IPS-11a (cell line): ENCODE results near the gene F13A1.

Source experiments
- H3K4me3 ChIP-seq: one replicate; pipeline ENCODE4 v1.5.1; 2013; ENCODE audit warnings: low read depth, low read length, control low read depth

The F13A1 gene

DNA sequence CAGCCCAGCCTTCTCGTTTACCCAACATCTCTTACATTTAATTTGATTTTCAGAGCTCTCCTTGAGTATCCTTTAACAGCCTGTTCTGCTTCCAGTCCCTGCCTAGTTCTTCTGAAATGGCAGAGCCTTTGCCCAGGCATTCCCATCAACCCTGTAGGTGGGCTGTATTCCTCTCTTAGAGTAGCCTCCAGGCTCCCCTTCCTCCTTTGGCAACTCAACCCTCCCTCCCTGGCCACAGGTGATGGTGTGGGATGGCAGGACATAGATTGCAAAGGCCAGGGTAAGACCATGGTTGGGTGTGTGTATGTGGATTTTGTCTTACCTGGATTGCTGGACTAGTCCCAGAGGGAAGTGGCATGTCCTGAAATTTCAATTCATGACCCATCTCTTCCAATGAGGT, 125.4 kb downstream of the F13A1 start:
- no peak overlapping the region for H3K4me3 ChIP-seq

DNA sequence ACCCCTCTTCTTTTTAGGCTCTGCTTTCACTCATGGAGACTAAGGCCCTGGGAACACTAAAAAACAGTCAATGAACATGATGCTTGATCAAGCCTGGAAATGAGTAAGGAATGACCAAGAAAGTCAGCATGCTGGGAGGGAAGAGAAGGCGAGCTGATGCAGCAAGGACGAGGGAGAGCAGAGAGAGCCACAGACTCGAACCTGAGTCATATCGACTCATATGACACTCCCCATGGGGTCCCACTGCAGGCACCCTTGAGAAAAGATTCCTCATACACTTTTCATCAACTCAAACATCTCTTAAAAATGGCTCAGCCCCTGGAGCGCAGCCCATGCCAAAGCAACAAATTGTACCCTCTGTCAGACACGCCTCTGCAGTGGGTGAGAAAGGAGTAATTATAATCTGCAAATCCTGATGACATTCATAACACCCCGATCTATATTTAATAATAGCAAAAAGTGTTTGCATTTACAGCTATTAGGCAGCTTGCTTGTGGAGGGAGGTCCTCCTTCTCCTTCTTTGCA, 127.2 kb downstream of the F13A1 start:
- no peak overlapping the region for H3K4me3 ChIP-seq

DNA sequence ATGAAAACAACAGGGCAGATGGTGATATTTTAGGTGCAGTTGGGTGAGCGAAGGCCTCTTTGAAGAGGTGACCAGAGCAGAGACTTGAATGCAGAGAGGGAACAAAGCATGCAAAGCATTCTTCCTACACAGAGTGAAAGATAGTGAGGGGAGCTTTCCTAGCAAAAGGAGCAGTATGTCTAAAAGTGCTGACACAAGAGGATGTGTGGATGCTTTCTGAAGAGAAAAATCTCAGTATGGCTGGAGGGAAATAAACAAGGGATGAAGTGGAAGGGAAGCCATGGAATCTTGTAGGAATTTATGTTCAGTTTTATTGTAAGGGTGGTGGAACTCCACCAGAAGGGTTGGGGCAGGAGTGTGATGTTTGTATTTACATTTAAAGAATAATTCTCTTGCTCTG, 128.6 kb downstream of the F13A1 start:
- H3K4me3 ChIP-seq: no peak overlapping the region

DNA sequence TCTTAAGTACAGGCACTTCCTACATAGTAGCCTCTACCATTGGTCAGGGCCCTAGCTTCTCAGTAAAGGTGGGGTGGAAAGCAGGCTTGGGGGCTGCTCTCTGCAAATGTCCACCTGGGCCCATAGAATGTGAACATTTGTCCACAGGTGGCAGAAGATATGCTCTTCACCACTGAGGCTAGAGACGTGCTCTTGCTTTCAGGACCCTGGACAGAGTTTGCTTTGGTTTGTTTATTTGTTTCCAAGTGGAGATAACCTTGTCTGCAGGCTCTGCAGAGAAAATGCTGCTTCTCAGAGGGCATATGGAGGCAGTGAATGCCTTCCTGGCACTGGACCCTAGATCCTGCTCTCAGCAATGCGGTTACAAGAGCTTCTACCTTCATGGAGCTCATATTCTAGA, 129.0 kb downstream of the F13A1 start:
- H3K4me3 ChIP-seq: no peak overlapping the region

DNA sequence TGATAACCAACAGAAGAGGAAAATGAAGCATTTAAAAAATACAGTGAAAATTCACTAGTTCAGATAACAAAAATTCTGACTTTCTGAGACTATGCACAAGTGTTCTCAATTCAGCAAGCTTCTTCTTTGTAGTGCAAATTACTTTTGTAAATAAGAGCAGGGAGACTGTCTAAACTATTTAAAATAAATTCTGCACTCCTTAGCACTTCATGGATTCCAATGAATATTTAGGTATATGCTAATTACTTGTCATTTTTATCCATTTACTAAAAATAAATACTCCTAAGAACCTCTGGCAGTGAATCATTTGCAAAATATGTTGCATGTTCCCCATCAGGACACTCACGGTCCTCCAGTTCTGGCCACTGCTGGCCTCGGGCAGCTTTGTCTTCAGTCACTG, 139.8 kb downstream of the F13A1 start:
- H3K4me3 ChIP-seq: no peak overlapping the region

DNA sequence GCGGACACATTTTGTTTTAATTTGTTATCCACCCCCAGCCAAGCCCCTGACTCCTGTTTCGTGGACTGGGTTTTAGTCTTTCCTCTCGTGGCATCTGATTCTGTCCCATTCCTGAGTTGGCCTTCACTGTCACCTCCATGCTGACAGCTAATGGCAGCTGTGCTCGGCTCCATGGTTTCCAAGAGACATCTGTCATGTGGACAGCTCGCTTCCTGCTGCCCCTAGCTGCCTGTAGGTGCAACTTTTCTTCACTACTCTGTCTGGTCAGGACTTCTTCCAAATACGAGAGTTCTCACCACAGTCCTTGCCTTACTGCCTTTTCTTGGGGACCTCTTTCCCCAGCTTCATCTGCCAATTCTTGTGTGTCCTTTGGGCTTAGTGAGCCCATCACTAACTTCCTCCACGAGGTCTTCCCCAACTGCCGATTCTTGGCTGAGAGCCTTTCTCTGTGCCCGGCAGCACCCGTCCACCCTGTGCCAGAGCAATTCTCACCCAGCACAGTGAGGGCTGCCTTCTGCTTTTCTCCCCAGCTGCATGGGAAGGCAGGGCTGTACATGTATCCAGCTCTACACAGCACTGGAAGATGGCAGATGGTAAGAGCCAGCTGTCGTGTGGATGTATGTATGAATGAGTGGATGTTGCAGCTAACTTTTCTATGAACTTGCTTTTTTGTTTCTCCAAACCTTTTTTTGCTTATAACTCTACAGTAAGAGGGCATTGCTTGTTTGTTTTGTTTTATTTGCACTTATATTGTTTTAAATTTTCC, 140.4 kb downstream of the F13A1 start:
- H3K4me3 ChIP-seq: no peak overlapping the region

DNA sequence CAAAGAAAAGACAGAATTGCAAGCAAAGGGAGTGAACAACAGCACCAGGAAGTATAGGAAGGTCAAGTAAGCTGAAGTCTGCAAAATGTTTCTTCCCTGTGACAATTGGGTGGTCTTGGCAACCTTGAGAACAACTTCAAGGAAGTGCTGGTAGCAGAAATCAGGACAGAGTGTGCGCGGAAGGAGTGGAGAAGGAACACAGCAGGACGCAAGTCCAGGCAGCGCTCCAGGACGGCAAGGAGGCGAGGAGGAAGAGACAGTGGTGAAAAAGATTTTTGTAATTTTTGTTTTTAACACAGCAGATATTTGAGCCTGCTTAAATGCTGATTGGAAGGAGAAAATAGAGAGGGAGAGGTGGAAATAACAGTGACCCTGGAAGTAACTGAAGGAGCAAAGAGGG, 141.7 kb downstream of the F13A1 start:
- H3K4me3 ChIP-seq: no peak overlapping the region

DNA sequence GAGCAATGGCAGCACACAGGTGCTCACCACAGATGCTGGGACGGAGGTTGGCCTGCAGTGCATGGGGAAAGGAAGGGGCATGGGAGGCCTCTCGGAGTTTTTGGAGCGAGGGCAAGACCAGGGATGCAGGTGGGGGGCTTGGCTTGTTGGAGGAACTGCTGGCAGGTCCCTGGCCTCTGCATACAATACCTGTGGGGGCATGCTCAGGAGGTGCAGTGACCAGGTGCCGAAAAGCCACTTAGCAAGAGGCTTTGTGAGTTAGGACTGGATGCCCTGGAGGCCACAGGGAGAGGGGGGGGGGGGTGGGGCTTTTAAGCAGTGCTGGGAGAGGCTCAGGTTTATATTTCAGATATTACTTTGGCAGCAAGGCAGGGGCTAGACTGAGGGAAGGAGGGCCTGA, 142.7 kb downstream of the F13A1 start:
- H3K4me3 ChIP-seq: no peak overlapping the region

DNA sequence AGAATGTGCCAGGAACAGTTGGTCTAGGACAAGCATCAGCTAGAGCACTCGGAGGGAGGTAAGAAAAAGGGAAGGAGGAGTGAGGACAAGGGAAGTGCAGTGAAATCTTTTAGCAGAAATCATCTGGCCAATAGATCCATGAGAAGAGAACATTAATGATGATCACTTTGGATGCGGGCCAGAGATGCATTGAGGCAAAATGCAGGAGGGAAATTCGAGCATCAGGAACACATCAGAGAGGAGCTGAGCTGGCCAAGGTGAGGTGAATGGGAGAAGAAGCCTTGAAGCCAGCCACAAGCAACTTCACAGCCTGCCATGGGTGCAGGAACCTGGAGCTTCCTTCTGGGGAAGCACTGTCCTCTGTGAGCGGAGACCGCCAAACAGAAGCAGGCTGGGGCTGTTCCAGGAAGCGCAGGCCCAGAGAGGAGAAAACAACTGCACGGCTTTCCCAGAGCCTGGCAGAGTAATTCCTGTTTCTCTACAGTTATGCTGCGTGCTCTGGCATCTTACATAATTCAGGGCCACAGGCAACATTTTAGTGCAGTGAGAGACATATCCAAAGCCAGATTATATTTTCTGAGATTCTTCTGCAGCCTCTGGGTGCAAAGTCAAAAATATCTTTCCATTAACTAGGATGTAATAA, 143.8 kb downstream of the F13A1 start:
- no peak overlapping the region for H3K4me3 ChIP-seq

DNA sequence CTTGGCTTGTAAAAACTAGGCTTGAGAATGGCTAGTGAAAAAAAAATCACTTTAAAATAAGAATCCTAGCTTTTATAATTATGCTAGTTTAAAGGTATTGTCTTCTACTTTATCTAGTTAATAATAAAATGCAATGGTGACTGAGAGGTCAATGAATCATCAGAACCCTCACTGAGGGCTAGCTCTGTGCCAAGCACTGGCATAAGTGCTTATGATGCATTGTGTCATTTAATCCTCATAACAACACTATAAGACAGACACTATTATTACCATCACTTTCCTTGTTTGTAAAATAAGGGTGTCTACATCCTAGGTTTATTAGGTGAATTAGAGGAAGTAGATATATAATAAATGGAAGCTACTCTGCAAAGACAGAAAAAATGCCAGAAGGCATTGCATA, 144.3 kb downstream of the F13A1 start:
- no peak overlapping the region for H3K4me3 ChIP-seq

DNA sequence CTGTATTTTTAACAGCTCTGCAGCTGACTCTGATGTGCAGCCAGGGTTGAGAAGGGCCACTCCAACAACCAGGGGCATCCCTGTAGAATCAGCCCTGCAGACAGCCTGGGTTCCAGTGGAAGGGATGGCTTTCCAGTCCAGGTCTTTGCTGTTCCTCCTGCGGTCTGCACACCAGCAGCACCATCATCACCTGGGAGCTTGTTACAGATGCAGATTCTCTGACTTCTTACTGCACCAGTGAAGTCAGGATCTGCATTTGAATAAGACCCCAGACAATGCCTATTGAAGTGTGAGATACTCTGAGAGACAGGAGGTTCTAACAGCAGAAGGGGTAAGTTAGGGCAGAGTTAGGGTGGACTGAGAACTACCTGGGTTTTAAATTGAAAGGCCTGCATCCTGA, 151.3 kb downstream of the F13A1 start:
- H3K4me3 ChIP-seq: no peak overlapping the region

DNA sequence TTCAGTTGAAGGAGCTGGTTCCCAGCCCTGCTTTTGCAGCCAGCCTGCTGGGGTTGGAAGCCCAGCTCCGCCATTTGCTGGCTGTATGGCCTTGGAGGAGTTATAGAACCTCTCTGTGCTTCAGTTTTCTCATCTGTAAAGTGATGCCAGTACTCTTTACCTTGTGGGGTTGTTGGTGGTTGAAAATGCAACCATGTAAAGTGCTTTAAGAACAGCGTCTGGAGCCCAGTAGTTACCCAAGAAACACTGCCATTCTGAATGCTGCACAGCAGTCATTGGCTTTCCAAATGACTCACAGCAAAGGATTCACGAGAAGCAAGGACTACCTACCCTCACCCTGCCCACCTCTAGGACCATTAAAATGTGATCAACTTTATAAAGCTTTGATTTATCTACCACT, 154.4 kb downstream of the F13A1 start:
- no peak overlapping the region for H3K4me3 ChIP-seq

DNA sequence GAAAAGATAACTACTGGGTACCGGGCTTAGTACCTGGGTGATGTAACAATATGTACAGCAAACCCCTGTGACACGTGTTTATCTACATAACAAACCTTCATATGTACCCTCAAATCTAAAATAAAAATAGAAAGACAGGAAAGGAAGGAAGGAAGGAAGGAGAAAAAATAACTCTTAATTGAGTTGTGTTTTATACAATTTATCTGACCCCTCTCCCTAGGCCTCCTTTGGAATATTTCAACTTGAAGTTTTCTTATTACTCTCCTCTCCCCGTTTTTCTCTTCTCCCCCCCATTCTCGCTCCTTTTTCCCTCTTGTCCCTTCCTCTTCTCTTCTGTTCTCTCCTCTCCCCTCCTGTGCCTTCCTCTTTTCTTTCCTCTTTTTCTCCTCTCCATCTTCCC, 156.1 kb downstream of the F13A1 start:
- no peak overlapping the region for H3K4me3 ChIP-seq

DNA sequence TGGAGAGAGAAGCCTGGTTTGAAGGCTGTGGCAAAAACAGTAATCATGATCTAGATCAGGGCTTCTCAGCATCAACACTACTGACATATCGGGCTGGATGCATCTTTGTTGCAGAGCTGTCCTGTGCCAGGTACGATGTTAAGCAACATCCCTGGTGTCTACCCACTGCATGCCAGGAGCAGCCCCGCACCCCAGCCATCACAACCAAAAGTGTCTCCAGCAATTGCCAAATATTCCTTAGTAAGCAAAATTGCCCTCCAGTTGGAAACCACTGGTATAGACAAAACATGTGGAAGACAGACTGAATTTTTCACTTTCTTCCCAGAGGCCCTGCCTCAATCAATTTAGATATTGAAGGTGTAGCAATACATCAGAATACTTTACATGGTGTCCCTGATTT, 166.1 kb downstream of the F13A1 start:
- no peak overlapping the region for H3K4me3 ChIP-seq

DNA sequence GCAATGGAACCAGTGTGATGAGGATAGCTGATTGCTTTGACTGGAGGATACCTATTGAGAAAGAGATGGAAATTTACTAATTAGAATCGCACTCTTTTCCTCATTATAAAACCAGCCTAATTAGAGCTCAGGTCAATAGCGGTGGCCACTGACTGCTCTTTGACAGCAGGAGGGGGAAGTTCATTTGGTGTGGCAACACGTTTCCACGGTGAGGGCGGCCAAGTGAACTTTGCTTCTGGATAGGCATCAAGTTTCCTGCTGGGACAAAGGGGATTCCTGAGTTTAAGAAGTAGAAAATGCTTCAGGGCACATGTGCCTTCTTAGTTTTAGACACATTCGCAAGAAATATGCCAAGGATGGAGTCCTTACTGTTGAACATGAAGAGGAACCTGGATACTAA, 168.4 kb downstream of the F13A1 start:
- H3K4me3 ChIP-seq: no peak overlapping the region

DNA sequence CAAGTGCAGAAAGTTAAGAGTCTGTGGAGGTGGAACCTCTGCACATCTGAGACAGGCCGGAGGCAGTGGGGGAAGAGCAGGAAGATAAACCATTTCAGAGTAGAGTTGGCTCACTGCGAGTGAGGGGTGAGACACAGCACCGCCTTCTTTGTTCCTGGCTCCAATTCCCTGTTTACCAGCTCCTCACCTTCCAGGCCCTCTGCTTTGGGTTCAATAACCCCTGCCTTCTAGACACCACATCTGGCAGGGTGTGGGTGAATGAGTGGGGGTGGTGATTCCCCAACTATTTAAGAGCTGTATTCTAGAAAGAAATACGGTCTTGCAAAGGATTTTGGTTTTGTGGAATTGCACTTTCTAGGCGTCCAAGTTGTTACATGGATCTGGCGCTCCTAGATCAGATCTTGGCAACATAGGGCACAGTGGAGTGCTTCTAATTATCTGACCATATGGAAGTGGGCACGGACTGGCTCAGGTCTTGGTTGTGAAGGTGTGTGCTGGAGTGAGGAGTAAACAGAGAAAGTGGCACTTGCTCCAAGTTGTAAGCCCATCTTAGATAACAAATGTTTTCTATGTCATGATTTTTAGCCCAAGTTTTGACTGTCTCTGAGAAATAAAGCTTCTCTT, 172.2 kb downstream of the F13A1 start:
- H3K4me3 ChIP-seq: no peak overlapping the region

DNA sequence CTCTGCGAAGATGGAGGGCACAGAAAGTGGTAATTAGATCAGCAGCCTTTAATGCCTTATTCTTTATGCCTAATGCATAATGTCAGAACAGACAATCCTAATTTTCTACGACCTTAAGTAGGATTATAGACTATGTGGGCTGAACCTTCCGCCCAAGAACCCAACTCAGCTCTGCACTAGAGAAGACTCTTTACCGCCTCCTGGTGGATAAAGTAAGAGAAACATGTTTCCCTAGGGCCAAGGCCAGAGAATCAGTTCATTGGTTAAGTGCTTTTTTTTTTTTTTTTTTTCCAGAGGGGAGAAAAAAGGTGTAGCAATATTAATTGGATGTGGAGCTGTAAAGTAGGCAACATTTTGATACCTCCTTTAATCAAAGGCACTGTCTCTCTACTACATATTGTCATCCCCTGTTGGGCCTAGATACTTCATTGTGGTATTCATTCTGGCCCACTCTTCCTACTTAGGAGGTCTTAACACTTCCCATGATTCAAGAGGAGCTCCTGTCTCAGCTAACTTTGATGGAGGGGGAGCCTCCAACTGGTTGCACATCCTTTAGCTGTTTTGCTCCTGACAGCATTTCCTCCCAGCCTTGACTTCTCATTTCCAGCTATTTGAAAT, 188.9 kb downstream of the F13A1 start:
- H3K4me3 ChIP-seq: no peak overlapping the region

DNA sequence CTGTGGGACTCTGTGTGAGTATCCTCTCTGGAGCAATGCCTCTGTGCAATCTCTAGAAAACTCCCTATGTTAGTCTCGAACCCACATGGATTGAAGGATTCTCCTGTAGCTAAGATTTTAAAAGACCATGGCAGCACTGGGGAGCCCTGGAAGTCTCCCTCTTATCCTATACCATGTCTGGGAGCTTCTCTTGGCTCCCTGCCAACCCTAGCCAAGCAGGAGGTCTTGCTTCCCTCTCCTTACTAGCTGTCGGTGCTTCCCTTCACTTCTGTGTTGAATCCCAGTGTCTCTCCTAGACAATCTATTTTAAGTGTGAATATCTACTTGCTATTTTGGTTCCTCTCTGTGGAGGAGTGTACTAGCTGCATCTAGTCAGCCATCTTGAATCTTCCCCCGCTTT, 195.0 kb downstream of the F13A1 start:
- no peak overlapping the region for H3K4me3 ChIP-seq

DNA sequence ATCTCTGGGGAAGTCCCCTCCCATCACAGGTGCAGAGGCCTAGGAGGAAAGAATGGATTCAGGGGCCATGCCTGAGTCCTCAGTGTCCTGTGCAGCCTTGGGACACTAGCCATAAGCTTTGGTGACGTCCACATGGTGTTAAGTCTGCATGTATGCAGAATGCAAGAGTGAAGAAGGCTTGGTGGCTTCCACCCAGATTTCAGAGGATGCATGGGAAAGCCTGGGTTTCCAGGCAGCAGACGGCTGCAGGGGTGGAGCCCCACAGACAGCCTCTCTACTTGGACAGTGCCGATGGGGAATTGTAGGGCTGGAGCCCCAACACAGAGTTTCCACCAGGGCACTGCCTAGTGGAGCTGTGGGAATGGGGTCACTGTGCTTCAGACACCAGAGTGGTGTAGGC, 196.7 kb downstream of the F13A1 start:
- no peak overlapping the region for H3K4me3 ChIP-seq

DNA sequence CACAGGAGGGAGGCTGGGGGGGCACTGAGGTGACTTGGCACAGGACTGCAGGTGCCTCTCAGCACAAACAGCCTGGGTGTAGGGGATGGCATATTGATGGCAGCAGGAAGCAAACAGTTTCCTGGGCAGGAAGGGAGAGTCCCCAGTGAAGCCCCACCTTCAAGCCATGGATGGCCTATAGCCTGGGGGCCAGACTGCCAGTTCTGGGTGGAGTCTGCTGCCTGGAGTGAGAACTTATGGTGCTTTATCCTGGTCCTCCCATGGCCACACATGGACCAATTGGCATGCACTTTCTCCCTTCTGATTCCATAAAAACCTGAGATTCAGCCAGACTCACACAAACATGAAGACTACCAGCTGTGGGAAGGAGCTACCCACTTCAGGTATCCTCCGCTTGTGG, 198.5 kb downstream of the F13A1 start:
- H3K4me3 ChIP-seq: no peak overlapping the region

DNA sequence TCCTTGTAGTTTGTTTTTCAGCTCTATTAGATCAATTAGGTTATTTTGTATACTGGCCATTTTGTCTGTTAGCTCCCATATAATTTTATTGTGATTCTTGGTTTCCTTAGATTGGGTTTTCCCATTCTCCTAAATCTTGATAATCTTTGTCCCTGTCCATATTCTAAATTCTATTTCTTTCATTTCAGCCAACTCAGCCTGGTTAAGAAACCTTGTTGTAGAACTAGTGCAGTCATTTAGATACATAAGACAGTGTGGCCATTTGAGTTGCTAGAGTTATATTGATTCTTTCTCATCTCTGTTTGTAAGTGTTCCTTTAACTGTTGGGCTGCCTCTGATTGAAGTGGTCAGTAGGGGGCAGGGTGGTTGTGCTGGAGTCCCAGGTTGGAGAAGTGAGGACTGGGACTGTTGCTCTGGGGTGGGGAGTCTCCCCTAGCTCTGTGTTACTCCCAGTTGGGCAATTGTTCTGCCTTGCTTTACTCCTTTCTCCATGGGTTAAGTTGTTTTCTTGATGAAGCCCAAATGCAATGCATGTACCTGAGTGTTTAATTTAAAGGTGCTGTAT, 214.9 kb downstream of the F13A1 start:
- H3K4me3 ChIP-seq: no peak overlapping the region
